ENCODE data around the gene TMEM178B.

GRCh38 chr7:141203177-141203576 is 129.3 kb downstream of the TMEM178B start:
- TF ChIP-seq RAD21 (IDR thresholded peaks at IDR 0.05; ENCODE audit: low read length) (no peak), RFX5 (IDR thresholded peaks at IDR 0.05; ENCODE audit: low read length) (no peak), IRF3 (IDR thresholded peaks at IDR 0.05; ENCODE audit: low read depth, low read length) (no peak), POLR2AphosphoS5 (IDR thresholded peaks at IDR 0.05; ENCODE audit: low read depth, low read length) (no peak), FOXJ3 (CRISPR knock-in tag; IDR thresholded peaks at IDR 0.05) (no peak), CTCF (IDR thresholded peaks at IDR 0.05) (no peak), SIN3A (IDR thresholded peaks at IDR 0.05; ENCODE audit: borderline replicate concordance, low read depth, low read length) (no peak), REST (IDR thresholded peaks at IDR 0.05; ENCODE audit: low read depth, low read length) (no peak)

All from SK-N-SH (cell line).